Endometrium (tissue), 2 donors: ENCODE measurements around the gene DRC3.

Source experiments
- FAIRE-seq: peaks from 2 replicates; lab custom pipeline; 2012; peaks lifted over from hg19 to GRCh38; lab: Jason Lieb, UNC
- donor health status: control.
- donor health status: control.

DRC3 gene

DNA sequence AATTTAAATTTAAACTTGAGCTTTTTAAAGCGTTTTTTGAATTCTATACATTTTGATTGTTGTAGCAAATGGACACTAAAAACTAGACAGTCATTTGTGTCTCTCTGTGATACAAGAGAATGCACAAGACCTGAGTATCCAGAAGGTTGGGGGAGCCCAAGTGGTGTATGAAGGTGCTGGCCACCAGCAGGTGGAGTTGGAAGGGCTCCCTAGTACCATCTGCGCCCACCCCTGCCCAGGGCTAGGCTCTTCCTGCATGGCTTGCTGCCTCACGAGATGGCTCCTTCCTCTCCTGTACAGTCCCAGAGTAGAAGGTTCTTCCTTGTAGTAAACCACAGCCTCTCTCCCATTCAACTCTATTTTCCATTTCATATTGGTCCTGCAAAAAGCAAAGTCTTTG, 83.6 kb downstream of the DRC3 start:
- no peak for FAIRE-seq

DNA sequence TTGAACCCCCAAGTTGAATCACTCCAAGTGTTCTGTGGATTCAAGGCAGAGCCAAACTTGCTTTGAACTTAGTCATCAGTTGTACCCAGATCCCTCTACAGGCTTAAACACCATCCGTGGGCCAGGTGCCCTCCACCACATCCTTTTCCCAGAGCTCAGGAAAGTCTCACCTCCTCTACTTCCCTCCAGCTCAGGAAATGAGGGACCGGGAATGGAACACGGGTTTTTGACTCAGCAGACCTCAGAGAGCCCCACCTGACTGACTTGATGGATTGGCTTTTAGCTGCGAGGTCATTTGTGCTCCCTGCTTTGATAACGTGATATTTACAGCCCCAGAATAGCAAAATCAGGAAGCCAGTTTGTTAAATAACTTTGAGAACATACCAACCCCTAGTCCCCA, 86.6 kb downstream of the DRC3 start:
- no peak for FAIRE-seq

- no peak for FAIRE-seq
These were observed 91.4 kb downstream of the DRC3 start for GRCh38 chr17:18064053-18064452.

GRCh38 chr17:18065546-18065945, 92.9 kb downstream of the DRC3 start:
- FAIRE-seq = no peak
